Measurements from ENCODE around the gene PLAU.

DNA sequence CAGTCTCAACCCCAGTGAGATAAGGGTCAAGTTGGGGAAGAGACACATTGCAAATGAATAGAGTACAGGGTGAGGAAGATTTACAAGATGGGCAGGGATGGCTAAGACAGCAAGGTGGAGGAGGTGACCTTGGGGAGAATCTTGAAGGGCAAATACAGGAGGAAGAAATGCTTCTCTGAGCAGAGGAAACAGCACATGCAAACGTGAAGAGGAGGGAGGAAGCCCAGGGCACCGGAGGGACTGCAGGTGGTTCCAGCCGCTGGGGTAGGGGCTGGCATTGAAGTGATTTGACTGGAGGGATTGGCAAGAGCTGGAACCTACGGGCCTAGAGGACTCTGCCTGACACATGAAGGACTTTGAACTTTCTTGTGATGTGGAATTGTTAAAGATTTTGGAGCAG lies 14.6 kb downstream of the PLAU start:
- TF ChIP-seq, protein P1, sequence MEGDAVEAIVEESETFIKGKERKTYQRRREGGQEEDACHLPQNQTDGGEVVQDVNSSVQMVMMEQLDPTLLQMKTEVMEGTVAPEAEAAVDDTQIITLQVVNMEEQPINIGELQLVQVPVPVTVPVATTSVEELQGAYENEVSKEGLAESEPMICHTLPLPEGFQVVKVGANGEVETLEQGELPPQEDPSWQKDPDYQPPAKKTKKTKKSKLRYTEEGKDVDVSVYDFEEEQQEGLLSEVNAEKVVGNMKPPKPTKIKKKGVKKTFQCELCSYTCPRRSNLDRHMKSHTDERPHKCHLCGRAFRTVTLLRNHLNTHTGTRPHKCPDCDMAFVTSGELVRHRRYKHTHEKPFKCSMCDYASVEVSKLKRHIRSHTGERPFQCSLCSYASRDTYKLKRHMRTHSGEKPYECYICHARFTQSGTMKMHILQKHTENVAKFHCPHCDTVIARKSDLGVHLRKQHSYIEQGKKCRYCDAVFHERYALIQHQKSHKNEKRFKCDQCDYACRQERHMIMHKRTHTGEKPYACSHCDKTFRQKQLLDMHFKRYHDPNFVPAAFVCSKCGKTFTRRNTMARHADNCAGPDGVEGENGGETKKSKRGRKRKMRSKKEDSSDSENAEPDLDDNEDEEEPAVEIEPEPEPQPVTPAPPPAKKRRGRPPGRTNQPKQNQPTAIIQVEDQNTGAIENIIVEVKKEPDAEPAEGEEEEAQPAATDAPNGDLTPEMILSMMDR (IDR thresholded peaks at IDR 0.05) = no peak
- no peak for TF ChIP-seq EP300 (IDR thresholded peaks at IDR 0.05)
- TF ChIP-seq POLR2A (IDR thresholded peaks at IDR 0.05) = no peak

All from stomach (tissue), 4 donors.